Eye (tissue), 1 donor: ENCODE results near the gene FAM171A1.
"Not testable (repeated sequence)": the region's sequence is repeated elsewhere in the genome, so short reads cannot be mapped to it uniquely, and the experiment has no call there.

Experiments
- DNase-seq: peaks from one replicate; pipeline ENCODE4 v3.0.0-alpha.2; 2015

The FAM171A1 gene

GRCh38 chr10:15279236-15279635 is 91.9 kb downstream of the FAM171A1 start:
- DNase-seq: no peak

DNA sequence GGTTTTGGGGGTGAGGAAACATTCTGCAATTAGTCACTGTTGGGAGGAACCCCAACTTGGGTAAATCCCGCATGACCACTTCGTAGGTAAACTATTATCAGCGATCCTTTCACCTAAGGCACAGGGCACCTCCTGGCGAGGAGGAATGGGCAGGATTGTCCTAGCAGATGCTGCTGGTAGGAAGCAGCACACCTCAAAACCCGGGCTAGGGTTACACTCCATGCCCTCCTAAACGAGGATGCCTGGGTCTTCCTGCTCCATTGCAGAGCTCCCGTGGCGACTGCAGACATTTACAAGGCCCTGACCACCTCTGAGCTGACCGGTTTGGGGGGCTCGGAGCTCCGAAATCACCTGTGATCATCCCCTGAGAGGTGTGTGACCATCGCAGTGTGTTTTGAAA is 92.3 kb downstream of the FAM171A1 start:
- no peak for DNase-seq

DNA sequence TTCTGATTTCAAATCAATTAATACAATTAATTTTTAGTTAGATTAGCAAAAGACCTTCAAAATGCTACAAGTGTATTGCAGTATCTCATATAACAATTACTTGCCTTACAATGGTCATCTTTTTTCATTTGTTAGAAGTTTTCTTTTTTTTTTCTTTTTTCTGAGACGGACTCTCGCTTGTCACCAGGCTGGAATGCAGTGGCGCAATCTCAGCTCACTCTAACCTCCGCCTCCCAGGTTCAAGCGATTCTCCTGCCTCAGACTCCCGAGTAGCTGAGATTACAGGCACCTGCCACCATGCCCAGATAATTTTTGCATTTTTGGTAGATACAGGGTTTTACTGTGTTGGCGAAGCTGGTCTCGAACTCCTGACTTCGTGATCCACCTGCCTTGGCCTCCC is 95.0 kb downstream of the FAM171A1 start:
- DNase-seq: not testable (repeated sequence)

GRCh38 chr10:15269838-15270237 is 101.3 kb downstream of the FAM171A1 start:
- not testable (repeated sequence) for DNase-seq

DNA sequence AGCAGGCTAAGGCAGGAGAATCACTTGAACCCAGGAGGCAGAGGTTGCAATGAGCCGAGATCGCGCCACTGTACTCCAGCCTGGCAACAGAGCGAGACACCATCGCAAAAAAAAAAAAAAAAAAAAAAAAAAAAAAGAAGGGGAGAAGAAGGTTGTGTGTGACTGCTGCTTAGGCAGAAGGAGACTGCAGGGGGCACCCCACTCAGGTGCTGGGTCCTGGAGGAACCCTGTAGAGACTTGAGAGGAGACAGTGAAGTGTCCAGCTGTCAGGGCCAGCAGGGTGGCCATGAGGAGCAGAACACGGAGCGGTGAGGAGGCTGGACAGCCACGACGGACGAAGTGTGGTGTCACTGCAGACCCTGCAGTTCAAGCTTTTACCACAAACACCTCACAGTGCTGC is 103.6 kb downstream of the FAM171A1 start:
- no peak for DNase-seq

- DNase-seq: no peak
These were observed 105.0 kb downstream of the FAM171A1 start for GRCh38 chr10:15266117-15266516.

DNA sequence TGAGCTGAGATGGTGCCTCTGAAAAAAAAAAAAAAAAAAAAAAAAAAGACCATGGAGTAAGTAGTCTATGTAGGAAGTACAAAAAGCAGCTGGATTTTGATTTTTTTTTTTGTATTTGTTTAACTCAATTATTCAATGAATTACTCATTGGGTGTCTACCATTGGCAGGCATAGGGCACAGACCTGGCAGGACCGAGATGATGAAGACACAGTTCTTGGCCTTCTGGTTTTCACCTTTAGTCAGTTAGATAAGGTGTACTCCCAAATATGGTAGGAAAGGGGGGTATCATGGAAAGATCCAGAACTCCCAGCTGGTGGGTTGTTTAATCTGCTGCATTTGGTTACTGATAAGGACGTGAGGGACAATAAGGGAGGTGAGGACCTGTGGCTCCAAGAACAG is 105.5 kb downstream of the FAM171A1 start:
- no peak for DNase-seq

- DNase-seq: no peak
These were observed 106.0 kb downstream of the FAM171A1 start for GRCh38 chr10:15265056-15265455.

- no peak for DNase-seq
These were observed 107.3 kb downstream of the FAM171A1 start for GRCh38 chr10:15263657-15264323.

GRCh38 chr10:15262036-15262713 is 108.9 kb downstream of the FAM171A1 start:
- peak; percentile 45 for DNase-seq

DNA sequence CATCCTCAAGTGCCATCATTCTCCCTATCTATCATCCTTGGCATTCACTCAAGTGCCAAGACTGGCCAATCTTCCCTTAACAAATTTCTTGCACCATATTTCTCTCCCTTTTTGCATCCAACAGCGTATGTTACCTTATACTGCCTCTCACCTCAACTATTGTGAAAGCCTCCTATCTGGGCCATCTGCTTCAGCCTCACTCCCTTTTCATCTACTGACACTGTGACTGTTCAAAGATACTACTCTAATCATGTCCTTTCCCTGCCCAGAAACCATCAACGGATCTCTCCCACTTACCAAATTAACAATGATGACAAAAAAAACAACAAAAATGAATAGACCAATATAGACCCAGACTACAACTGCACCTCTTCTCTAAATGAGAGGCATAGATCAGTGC is 112.0 kb downstream of the FAM171A1 start:
- no peak for DNase-seq

GRCh38 chr10:15258255-15258654 is 112.8 kb downstream of the FAM171A1 start:
- DNase-seq: no peak

DNA sequence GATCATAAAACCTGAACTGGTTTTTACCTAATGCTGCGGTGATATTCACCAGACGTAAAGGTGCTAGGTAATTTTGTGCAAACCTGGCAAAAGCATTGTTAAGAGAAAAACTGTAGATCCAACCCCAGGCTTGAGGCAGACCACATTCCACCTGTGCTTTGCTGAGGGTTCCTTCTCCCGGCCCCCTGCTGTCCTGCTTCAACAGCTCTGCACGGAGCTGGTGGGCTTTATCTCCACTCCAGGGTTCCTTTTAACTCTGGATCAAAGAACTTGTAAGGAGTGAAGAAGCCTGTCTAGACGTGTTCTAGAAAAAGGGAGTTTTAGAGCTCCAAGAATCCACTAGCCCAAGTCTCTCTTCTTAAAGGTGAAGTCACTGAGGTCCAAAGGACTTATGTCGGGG is 115.1 kb downstream of the FAM171A1 start:
- DNase-seq: no peak

DNA sequence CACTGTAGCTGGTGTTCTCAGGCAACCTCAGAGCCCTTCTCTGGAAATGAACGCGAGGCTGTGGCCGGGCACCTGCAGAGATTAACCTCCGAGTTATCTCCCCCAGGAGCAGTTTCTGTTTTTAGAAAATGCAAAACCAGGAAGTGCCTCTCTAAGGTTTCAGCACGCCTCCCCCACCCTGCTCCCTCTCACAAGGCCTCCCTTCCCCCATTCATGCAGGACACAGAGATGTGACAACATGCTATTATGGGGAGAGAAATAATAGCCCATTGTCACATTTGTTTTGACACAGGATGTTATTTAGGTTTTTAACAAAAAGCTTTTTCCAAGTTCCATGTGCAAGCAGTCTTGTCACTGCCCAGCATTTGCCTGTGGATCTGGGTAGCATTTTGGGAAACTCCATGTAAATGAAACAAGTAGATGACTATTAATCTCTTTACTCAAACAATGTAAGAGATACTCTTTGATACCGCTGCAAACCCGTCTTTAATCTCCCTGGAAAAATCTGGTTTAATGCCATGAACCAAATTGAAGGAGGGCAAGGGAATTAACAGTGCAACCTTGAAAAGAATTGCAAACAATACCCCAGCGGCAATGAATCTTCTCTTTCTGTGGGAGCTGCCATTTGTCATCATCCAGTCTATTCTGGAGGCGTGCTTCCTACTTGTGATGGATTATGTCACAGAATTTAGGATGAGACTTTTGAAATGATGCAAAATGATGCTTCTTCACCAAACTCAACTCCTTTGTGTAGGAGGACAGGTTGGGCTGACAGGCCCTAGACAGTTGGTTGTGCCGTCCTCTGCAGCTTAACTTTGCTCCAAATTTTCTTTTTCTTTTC is 116.1 kb downstream of the FAM171A1 start:
- peak; percentile 47 for DNase-seq

- no peak for DNase-seq
These were observed 116.9 kb downstream of the FAM171A1 start for GRCh38 chr10:15253951-15254807.

DNA sequence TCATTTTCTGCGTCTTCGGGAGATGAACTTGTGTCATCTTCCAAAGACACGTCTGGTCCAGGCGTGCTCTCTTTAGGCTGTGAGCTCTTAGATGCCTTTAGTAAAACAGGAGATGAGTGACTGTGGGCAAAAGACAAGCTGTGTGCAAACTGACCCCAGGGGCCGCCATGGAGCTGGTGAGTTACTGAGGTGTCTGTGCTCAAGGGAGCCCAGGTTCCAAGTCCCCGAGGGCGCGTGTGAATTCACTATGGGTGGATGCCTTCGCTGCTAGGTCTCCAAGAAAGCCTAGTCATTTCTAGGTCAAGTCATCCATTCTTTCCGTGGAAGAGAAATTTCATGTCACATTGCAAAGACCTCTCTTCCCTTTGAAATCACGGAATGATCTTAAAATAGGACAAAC is 118.7 kb downstream of the FAM171A1 start:
- no peak for DNase-seq

DNA sequence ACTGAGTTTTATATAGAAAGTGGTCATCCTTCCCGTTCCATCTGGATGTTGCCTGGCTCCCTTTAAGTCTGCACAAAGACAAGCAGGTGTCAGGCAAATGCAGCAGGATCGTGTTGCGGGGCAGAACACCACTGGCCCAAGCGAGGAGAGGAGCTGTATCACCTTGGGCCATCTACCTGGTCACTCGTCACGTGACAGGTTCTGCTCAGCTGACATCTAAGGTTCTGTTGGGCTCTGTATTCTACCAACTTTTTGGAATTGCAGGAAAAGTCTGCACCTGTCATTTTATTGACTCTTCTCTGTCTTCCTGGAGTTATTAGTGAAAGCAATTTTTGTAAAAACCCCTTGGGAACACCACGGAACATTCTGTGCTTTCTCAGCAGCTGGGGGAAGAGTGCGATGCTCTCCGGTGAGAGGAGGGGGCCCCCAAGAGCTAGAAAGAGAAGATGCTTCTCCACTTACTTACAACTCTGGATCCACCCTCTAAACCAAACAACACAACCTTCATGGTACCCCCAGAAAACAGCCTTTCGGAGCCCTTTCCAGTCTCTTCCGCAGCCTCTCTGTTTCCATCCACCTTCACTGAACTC is 119.2 kb downstream of the FAM171A1 start:
- no peak for DNase-seq

- no peak for DNase-seq
These were observed 125.6 kb downstream of the FAM171A1 start for GRCh38 chr10:15245530-15245929.

DNA sequence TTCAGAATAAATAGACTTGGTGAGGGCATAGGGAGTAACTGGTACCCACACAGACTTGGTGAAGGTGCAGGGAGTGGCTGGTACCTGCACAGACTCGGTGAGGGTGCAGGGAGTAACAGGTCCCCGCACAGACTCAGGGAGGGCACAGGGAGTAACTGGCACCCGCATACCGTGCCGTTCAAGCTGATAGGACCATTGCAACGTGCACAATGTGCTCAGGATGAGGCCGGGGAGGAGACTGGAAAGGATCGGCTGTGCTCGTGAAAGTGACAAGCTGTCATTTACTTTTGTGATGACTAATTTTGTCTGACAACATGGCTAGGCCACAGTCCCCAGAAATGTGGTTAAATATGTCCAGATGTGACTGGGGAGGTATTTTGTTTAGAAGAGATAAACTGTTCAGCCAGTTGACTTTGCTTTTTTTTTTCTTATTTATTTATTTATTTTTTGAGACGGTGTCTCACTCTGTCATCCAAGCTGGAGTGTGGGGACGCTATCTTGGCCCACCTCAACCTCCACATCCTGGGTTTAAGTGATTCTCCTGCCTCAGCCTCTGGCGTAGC is 126.4 kb downstream of the FAM171A1 start:
- DNase-seq: no peak

- DNase-seq: no peak
These were observed 128.7 kb downstream of the FAM171A1 start for GRCh38 chr10:15242261-15242840.

DNA sequence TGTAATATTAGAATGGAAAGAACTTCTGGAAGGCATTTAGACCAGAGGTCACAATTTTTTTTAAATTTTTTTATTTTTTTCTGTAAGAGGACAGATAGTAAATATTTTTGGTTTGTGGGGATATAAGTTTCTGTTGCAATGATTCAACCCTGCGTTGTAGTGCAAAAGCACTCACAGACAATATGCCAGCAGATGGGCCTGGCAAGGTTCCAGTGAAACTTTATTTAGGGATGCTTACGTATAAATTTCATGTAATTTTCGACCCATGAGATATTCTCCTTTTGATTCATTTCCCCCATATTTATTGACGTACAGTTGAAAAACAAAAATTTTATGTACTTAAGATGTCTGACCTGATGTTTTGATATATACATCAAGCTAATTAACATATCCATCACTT is 129.8 kb downstream of the FAM171A1 start:
- no peak for DNase-seq
